ENCODE data around the gene MYH15. TPM values are rescaled to one million over a fixed set of nuclear protein-coding genes. Genes with fewer than 3 reads are reported as not detected.

MYH15 gene
- total RNA-seq, 1 experiment from 2014 or later, result 0.09 TPM

- DNase-seq (ENCODE audit: low spot score), result no peak
- ChIA-PET POLR2A (no interaction called here), CTCF (no interaction called here)
- H3K9me3 Mint-ChIP-seq, result peaks cover 25% of the 10 kb centered on the region
- no peaks in the 10 kb centered on the region for H3K4me1 Mint-ChIP-seq
- no peak for TF ChIP-seq PRDM15 (CRISPR knock-in tag; IDR thresholded peaks at IDR 0.05)
- no peak for TF ChIP-seq PRRX2 (CRISPR knock-in tag; IDR thresholded peaks at IDR 0.05)
- peak; percentile 93 for TF ChIP-seq HMGA2 (CRISPR knock-in tag; IDR thresholded peaks at IDR 0.05)
- TF ChIP-seq E2F4 (CRISPR knock-in tag; IDR thresholded peaks at IDR 0.05; ENCODE audit: borderline replicate concordance, low read depth), result no peak
- no peak for TF ChIP-seq KAT7 (CRISPR knock-in tag; IDR thresholded peaks at IDR 0.05; ENCODE audit: borderline replicate concordance)
- H3K4me3 Mint-ChIP-seq, result no peak overlapping the region
- H3K27me3 Mint-ChIP-seq (ENCODE audit: low read depth), result peaks cover 4% of the 10 kb centered on the region; the same call in 1 of the 2 replicates
- ATAC-seq, result no peak
- no peak overlapping the region for H3K27ac Mint-ChIP-seq
- peaks cover 23% of the 10 kb centered on the region for H3K36me3 Mint-ChIP-seq
Measured at GRCh38 chr3:108433928-108434327, 76.5 kb downstream of the MYH15 start.

GRCh38 chr3:108432431-108432830, 78.0 kb downstream of the MYH15 start:
- CTCF ChIA-PET, result no interaction called here
- H3K27me3 Mint-ChIP-seq (ENCODE audit: low read depth), result peaks cover 4% of the 10 kb centered on the region; the same call in 1 of the 2 replicates
- TF ChIP-seq ARID4B (CRISPR knock-in tag; IDR thresholded peaks at IDR 0.05; ENCODE audit: borderline replicate concordance) (no peak), MAX (CRISPR knock-in tag; IDR thresholded peaks at IDR 0.05) (no peak), ZSCAN18 (CRISPR knock-in tag; IDR thresholded peaks at IDR 0.05) (no peak), FOXP4 (CRISPR knock-in tag; IDR thresholded peaks at IDR 0.05) (no peak), ZNF281 (CRISPR knock-in tag; IDR thresholded peaks at IDR 0.05) (no peak), ZNF423 (CRISPR knock-in tag; IDR thresholded peaks at IDR 0.05) (no peak), USF2 (CRISPR knock-in tag; IDR thresholded peaks at IDR 0.05) (no peak)
- no peak overlapping the region for H3K4me3 Mint-ChIP-seq
- no peak overlapping the region for H3K27ac Mint-ChIP-seq
- no peak for DNase-seq (ENCODE audit: low spot score)
- H3K36me3 Mint-ChIP-seq, result peaks cover 23% of the 10 kb centered on the region
- ATAC-seq, result no peak
- H3K4me1 Mint-ChIP-seq, result no peaks in the 10 kb centered on the region
- H3K9me3 Mint-ChIP-seq, result peaks cover 25% of the 10 kb centered on the region
- POLR2A ChIA-PET, result no interaction called here
